OCI-LY1 (cell line): ENCODE measurements around the gene LIPC.

Experiments
- H2AFZ ChIP-seq: fragments of 200-600 bp; sonication (generic), shearing (Covaris generic); 2 replicates; pipeline ENCODE4 v1.6.0; 2014; ENCODE audit warnings: antibody characterized with exemption, mild to moderate bottlenecking, low read length
- H3F3A ChIP-seq: fragments of 200-600 bp; sonication (generic), shearing (Covaris generic); 2 replicates; pipeline ENCODE4 v1.6.0; 2014; ENCODE audit warnings: mild to moderate bottlenecking, antibody characterized with exemption, low read length, moderate library complexity; ENCODE audit not compliant: insufficient read depth
- H3K27ac ChIP-seq: fragments of 200-600 bp; sonication (generic); 2 replicates; pipeline ENCODE4 v1.5.1; 2014; ENCODE audit warnings: low read length, mixed run types, mild to moderate bottlenecking, low read depth; ENCODE audit not compliant: poor library complexity, severe bottlenecking
- H3K27me3 ChIP-seq: fragments of 200-600 bp; sonication (generic); 2 replicates; pipeline ENCODE4 v1.6.0; 2014; ENCODE audit warnings: antibody characterized with exemption, mild to moderate bottlenecking, low read length, moderate library complexity; ENCODE audit not compliant: insufficient read depth
- H3K36me3 ChIP-seq: fragments of 200-600 bp; sonication (generic); 2 replicates; pipeline ENCODE4 v1.6.1; 2014; ENCODE audit warnings: mild to moderate bottlenecking, antibody characterized with exemption, low read length, moderate library complexity, mixed read lengths; ENCODE audit not compliant: insufficient read depth
- H3K4me1 ChIP-seq: fragments of 200-600 bp; sonication (generic); 2 replicates; pipeline ENCODE4 v1.5.1; 2014; ENCODE audit warnings: mild to moderate bottlenecking, low read length, moderate library complexity; ENCODE audit not compliant: insufficient read depth, severe bottlenecking
- H3K4me2 ChIP-seq: fragments of 200-600 bp; sonication (generic), shearing (Covaris generic); 2 replicates; pipeline ENCODE4 v1.6.1; 2014; ENCODE audit warnings: low read length
- H3K4me3 ChIP-seq: fragments of 200-600 bp; sonication (generic); 2 replicates; pipeline ENCODE4 v1.5.1; 2014; ENCODE audit warnings: low read length, low read depth, mild to moderate bottlenecking, mixed read lengths; ENCODE audit not compliant: poor library complexity, severe bottlenecking
- H3K79me2 ChIP-seq: fragments of 200-600 bp; shearing (Covaris generic); 2 replicates; pipeline ENCODE4 v1.6.1; 2016; ENCODE audit warnings: mixed run types, low read length, mixed read lengths; ENCODE audit not compliant: insufficient read depth
- H3K9ac ChIP-seq: fragments of 200-600 bp; sonication (generic), shearing (Covaris generic); 2 replicates; pipeline ENCODE4 v1.6.1; 2014; ENCODE audit warnings: mild to moderate bottlenecking, low read length, mixed read lengths
- H3K9me2 ChIP-seq: fragments of 200-600 bp; sonication (generic), shearing (Covaris generic); 2 replicates; pipeline ENCODE4 v1.6.1; 2014; ENCODE audit warnings: low read depth, mild to moderate bottlenecking, low read length, mixed read lengths
- H3K9me3 ChIP-seq: fragments of 200-600 bp; shearing (Covaris generic); 2 replicates; pipeline ENCODE4 v1.6.1; 2014; ENCODE audit warnings: low read length, mixed read lengths
- H4K20me1 ChIP-seq: fragments of 200-600 bp; sonication (generic), shearing (Covaris generic); 2 replicates; pipeline ENCODE4 v1.6.0; 2016; ENCODE audit warnings: mild to moderate bottlenecking, low read length; ENCODE audit not compliant: insufficient read depth
- EZH2 ChIP-seq: fragments of 200-600 bp; sonication (generic), shearing (Covaris generic); IDR thresholded peaks from 2 replicates; pipeline ENCODE4 v1.8.0; 2017; ENCODE audit warnings: borderline replicate concordance, mixed run types, mild to moderate bottlenecking, antibody characterized with exemption, low read length, moderate library complexity, mixed read lengths
- TF ChIP-seq, protein P1 (sequence below): fragments of 200-600 bp; sonication (generic), shearing (Covaris generic); IDR thresholded peaks from 2 replicates; pipeline ENCODE4 v1.5.1; 2017; ENCODE audit warnings: mild to moderate bottlenecking, antibody characterized with exemption, low read length, moderate library complexity, mixed read lengths

LIPC gene

DNA sequence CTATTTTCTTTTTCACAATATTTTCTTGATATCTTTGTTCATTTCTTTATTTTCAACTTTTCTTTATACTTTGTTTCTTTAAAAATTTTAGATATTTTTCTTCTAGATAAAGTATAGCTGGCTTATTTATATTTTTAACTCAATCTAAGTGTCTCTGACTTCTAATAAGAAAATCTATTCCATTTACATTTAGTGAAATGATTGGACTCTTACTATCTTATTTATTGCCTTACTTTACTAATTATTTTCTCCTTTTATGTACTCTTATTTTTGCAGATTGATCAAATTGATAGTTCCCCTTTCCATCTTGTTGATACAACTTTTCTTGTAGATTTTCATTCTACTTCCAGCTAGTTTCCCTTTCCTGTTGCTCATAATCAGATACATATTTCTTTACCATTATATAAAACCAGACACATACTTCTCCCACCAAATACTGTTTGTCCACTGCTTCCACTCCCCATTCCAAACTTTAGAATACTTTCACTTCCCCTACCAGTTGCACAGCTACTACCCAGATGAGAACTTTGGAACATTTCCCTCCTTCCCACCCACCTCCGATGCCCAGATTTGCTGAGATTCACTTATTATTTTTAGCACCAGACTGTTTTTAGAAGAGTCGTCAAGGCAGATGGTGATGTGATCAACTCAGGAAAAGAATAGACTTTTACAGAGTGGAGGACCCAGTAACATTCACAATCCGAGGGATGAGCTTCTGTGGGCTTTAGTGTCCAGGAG lies 151.5 kb downstream of the LIPC start:
- H3K4me2 ChIP-seq: no peak overlapping the region
- TF ChIP-seq, protein P1, sequence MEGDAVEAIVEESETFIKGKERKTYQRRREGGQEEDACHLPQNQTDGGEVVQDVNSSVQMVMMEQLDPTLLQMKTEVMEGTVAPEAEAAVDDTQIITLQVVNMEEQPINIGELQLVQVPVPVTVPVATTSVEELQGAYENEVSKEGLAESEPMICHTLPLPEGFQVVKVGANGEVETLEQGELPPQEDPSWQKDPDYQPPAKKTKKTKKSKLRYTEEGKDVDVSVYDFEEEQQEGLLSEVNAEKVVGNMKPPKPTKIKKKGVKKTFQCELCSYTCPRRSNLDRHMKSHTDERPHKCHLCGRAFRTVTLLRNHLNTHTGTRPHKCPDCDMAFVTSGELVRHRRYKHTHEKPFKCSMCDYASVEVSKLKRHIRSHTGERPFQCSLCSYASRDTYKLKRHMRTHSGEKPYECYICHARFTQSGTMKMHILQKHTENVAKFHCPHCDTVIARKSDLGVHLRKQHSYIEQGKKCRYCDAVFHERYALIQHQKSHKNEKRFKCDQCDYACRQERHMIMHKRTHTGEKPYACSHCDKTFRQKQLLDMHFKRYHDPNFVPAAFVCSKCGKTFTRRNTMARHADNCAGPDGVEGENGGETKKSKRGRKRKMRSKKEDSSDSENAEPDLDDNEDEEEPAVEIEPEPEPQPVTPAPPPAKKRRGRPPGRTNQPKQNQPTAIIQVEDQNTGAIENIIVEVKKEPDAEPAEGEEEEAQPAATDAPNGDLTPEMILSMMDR: no peak
- no peak for TF ChIP-seq EZH2

DNA sequence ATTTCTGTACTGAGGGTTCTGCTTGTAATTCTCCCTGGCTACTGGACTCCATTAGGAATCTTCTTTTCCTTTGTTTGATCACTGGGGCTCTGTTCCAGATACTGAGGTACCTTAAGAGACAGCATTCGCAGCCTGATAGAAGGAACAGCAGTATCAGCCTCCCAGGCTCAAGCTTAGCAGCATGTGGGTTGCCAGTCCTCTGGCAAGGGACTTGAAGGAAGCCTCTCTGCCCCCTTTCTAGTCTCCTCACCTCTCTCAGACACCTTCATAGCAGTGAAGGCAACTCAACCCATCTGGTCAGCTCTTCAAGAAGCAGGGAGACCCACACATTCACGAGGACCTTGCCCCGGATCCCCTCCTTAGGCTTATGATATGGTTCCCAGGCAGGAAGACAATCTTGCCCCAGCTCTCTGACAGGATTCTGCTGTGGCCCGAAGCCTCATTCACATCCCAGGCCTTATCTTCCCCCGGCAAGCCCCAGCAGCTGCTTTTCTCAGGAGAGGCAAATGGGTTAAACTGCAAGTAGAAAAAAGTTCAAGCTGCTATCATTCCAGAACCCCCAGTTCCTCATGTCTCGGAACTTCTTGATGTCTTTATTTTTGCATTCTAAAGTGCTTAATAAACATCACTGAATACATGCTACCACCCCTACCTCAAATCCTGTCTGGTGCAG lies 153.1 kb downstream of the LIPC start:
- no peaks in the 10 kb centered on the region for H3K27me3 ChIP-seq
- no peaks in the 10 kb centered on the region for H3K79me2 ChIP-seq
- H3K9ac ChIP-seq: peak overlapping the region; percentile 59
- H3K4me2 ChIP-seq: peak overlapping the region; percentile 58
- H3K4me3 ChIP-seq: peak overlapping the region; percentile 16
- H4K20me1 ChIP-seq: no peaks in the 10 kb centered on the region
- no peak for TF ChIP-seq EZH2
- TF ChIP-seq, protein P1: no peak
- no peaks in the 10 kb centered on the region for H3K9me2 ChIP-seq
- H3K4me1 ChIP-seq: peaks cover 61% of the 10 kb centered on the region
- H3K36me3 ChIP-seq: no peaks in the 10 kb centered on the region
- H3K9me3 ChIP-seq: peaks cover 6% of the 10 kb centered on the region
- peak overlapping the region; percentile 95 for H3K27ac ChIP-seq
- H3F3A ChIP-seq: 0 out of 2 replicates have a peak, but pooled peaks cover 4% of the 10 kb centered on the region
- no peak overlapping the region for H2AFZ ChIP-seq

More for the DNA sequence above, 151.5 kb downstream of the LIPC start:
- Histone ChIP-seq H3K9ac (no peak overlapping the region), H3K9me2 (no peaks in the 10 kb centered on the region), H3K27me3 (no peaks in the 10 kb centered on the region), H3K36me3 (no peaks in the 10 kb centered on the region), H2AFZ (no peak overlapping the region), H4K20me1 (no peaks in the 10 kb centered on the region), H3K4me3 (no peak overlapping the region), H3K9me3 (peaks cover 6% of the 10 kb centered on the region), H3K4me1 (peaks cover 45% of the 10 kb centered on the region), H3K79me2 (no peaks in the 10 kb centered on the region), H3K27ac (peak overlapping the region; percentile 95), H3F3A (0 out of 2 replicates have a peak, but pooled peaks cover 4% of the 10 kb centered on the region)

DNA sequence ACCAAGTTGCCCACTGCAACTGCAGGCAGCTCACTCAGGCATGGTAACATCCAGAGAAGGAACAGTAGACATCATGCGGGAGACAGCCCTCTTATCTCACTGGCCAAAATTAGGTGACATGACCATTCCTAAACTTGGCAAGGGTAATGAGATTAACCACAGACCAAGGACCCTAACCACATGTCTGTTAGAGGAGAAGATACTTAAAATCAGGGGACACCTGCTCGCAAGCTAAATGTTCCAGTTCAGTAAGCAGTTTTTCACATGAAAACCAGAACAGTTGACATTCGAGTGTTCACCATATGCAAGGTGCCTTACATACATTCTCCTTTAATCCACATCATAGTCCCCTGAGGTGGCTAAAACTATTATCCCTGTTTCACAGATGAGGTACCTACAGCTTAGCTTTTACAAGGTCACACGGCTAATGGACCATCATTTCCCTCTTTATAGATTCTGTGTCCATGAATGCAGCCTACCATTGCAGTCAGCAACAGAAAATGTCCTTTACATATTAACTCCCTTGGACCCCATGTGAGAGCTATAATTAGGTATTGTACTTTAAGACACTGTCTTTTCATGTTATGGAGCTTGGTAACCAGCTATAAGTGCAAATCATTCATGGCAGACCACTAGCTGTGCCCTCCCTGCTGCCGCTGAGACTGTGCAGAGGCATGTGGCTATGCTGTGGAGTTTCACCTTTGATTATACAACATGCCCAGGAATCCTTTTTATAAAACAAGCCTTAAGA lies 154.1 kb downstream of the LIPC start:
- H3K4me1 ChIP-seq: peaks cover 67% of the 10 kb centered on the region
- H3K4me2 ChIP-seq: peak overlapping the region; percentile 58
- 0 out of 2 replicates have a peak, but pooled peaks cover 4% of the 10 kb centered on the region for H3F3A ChIP-seq
- H3K27ac ChIP-seq: peak overlapping the region; percentile 95
- H4K20me1 ChIP-seq: no peaks in the 10 kb centered on the region
- H3K79me2 ChIP-seq: no peaks in the 10 kb centered on the region
- H3K27me3 ChIP-seq: no peaks in the 10 kb centered on the region
- H2AFZ ChIP-seq: no peak overlapping the region
- peaks cover 6% of the 10 kb centered on the region for H3K9me3 ChIP-seq
- H3K9me2 ChIP-seq: no peaks in the 10 kb centered on the region
- H3K9ac ChIP-seq: peak overlapping the region; percentile 59
- TF ChIP-seq, protein P1: no peak
- no peak for TF ChIP-seq EZH2
- H3K36me3 ChIP-seq: no peaks in the 10 kb centered on the region
- H3K4me3 ChIP-seq: peak overlapping the region; percentile 16
